Measurements from ENCODE around the gene CACNA1B.

CACNA1B gene

GRCh38 chr9:137872296-137872695 is 5.3 kb upstream of the CACNA1B start:
- Histone ChIP-seq H3K9me3 (ENCODE audit: control insufficient read depth, low read depth, low read length) (no peaks in the 10 kb centered on the region), H3K27me3 (ENCODE audit: control insufficient read depth, insufficient read depth, low read length) (peaks cover 25% of the 10 kb centered on the region), H3K4me1 (ENCODE audit: control insufficient read depth, low read depth, low read length) (no peaks in the 10 kb centered on the region), H3K9ac (ENCODE audit: low read length) (no peak overlapping the region), H3K27ac (ENCODE audit: low read length) (no peak overlapping the region), H3K36me3 (ENCODE audit: control insufficient read depth, low read depth, low read length) (no peaks in the 10 kb centered on the region), H3K4me3 (ENCODE audit: low read length) (no peak overlapping the region)

GRCh38 chr9:137873408-137873807 is 4.2 kb upstream of the CACNA1B start:
- Histone ChIP-seq H3K4me3 (ENCODE audit: low read length) (no peak overlapping the region), H3K4me1 (ENCODE audit: control insufficient read depth, low read depth, low read length) (no peaks in the 10 kb centered on the region), H3K9me3 (ENCODE audit: control insufficient read depth, low read depth, low read length) (no peaks in the 10 kb centered on the region), H3K9ac (ENCODE audit: low read length) (no peak overlapping the region), H3K36me3 (ENCODE audit: control insufficient read depth, low read depth, low read length) (no peaks in the 10 kb centered on the region), H3K27me3 (ENCODE audit: control insufficient read depth, insufficient read depth, low read length) (peaks cover 27% of the 10 kb centered on the region), H3K27ac (ENCODE audit: low read length) (no peak overlapping the region)

GRCh38 chr9:137873858-137874362 is 3.7 kb upstream of the CACNA1B start:
- H3K9ac ChIP-seq (ENCODE audit: low read length): no peak overlapping the region
- no peak overlapping the region for H3K27ac ChIP-seq (ENCODE audit: low read length)
- no peaks in the 10 kb centered on the region for H3K36me3 ChIP-seq (ENCODE audit: control insufficient read depth, low read depth, low read length)
- no peaks in the 10 kb centered on the region for H3K9me3 ChIP-seq (ENCODE audit: control insufficient read depth, low read depth, low read length)
- peaks cover 28% of the 10 kb centered on the region for H3K27me3 ChIP-seq (ENCODE audit: control insufficient read depth, insufficient read depth, low read length)
- H3K4me3 ChIP-seq (ENCODE audit: low read length): no peak overlapping the region
- no peaks in the 10 kb centered on the region for H3K4me1 ChIP-seq (ENCODE audit: control insufficient read depth, low read depth, low read length)

GRCh38 chr9:137875354-137875753 is 2.2 kb upstream of the CACNA1B start:
- Histone ChIP-seq H3K27ac (ENCODE audit: low read length) (no peak overlapping the region), H3K9me3 (ENCODE audit: control insufficient read depth, low read depth, low read length) (no peaks in the 10 kb centered on the region), H3K27me3 (ENCODE audit: control insufficient read depth, insufficient read depth, low read length) (peaks cover 28% of the 10 kb centered on the region), H3K4me1 (ENCODE audit: control insufficient read depth, low read depth, low read length) (no peaks in the 10 kb centered on the region), H3K36me3 (ENCODE audit: control insufficient read depth, low read depth, low read length) (no peaks in the 10 kb centered on the region), H3K4me3 (ENCODE audit: low read length) (no peak overlapping the region), H3K9ac (ENCODE audit: low read length) (no peak overlapping the region)

GRCh38 chr9:137875846-137876245 is 1.7 kb upstream of the CACNA1B start:
- Histone ChIP-seq H3K9me3 (ENCODE audit: control insufficient read depth, low read depth, low read length) (no peaks in the 10 kb centered on the region), H3K27me3 (ENCODE audit: control insufficient read depth, insufficient read depth, low read length) (peaks cover 28% of the 10 kb centered on the region), H3K27ac (ENCODE audit: low read length) (no peak overlapping the region), H3K4me1 (ENCODE audit: control insufficient read depth, low read depth, low read length) (no peaks in the 10 kb centered on the region), H3K9ac (ENCODE audit: low read length) (no peak overlapping the region), H3K36me3 (ENCODE audit: control insufficient read depth, low read depth, low read length) (no peaks in the 10 kb centered on the region), H3K4me3 (ENCODE audit: low read length) (no peak overlapping the region)

GRCh38 chr9:137876269-137876668 is 1.3 kb upstream of the CACNA1B start:
- no peak overlapping the region for H3K4me3 ChIP-seq (ENCODE audit: low read length)
- H3K27ac ChIP-seq (ENCODE audit: low read length): no peak overlapping the region
- H3K4me1 ChIP-seq (ENCODE audit: control insufficient read depth, low read depth, low read length): no peaks in the 10 kb centered on the region
- no peaks in the 10 kb centered on the region for H3K36me3 ChIP-seq (ENCODE audit: control insufficient read depth, low read depth, low read length)
- H3K9ac ChIP-seq (ENCODE audit: low read length): no peak overlapping the region
- H3K9me3 ChIP-seq (ENCODE audit: control insufficient read depth, low read depth, low read length): no peaks in the 10 kb centered on the region
- H3K27me3 ChIP-seq (ENCODE audit: control insufficient read depth, insufficient read depth, low read length): peaks cover 28% of the 10 kb centered on the region

GRCh38 chr9:137876781-137877386 is 698 bp upstream of the CACNA1B start:
- Histone ChIP-seq H3K27ac (ENCODE audit: low read length) (no peak overlapping the region), H3K36me3 (ENCODE audit: control insufficient read depth, low read depth, low read length) (no peaks in the 10 kb centered on the region), H3K4me3 (ENCODE audit: low read length) (no peak overlapping the region), H3K9me3 (ENCODE audit: control insufficient read depth, low read depth, low read length) (no peaks in the 10 kb centered on the region), H3K4me1 (ENCODE audit: control insufficient read depth, low read depth, low read length) (no peaks in the 10 kb centered on the region), H3K9ac (ENCODE audit: low read length) (no peak overlapping the region), H3K27me3 (ENCODE audit: control insufficient read depth, insufficient read depth, low read length) (peaks cover 28% of the 10 kb centered on the region)

GRCh38 chr9:137878146-137878941 is 762 bp downstream of the CACNA1B start:
- Histone ChIP-seq H3K4me3 (ENCODE audit: low read length) (peak overlapping the region; percentile 48), H3K9ac (ENCODE audit: low read length) (no peak overlapping the region), H3K36me3 (ENCODE audit: control insufficient read depth, low read depth, low read length) (no peaks in the 10 kb centered on the region), H3K27me3 (ENCODE audit: control insufficient read depth, insufficient read depth, low read length) (peaks cover 28% of the 10 kb centered on the region), H3K4me1 (ENCODE audit: control insufficient read depth, low read depth, low read length) (no peaks in the 10 kb centered on the region), H3K9me3 (ENCODE audit: control insufficient read depth, low read depth, low read length) (no peaks in the 10 kb centered on the region), H3K27ac (ENCODE audit: low read length) (no peak overlapping the region)

GRCh38 chr9:137879052-137879451 is 1.5 kb downstream of the CACNA1B start:
- Histone ChIP-seq H3K9ac (ENCODE audit: low read length) (no peak overlapping the region), H3K9me3 (ENCODE audit: control insufficient read depth, low read depth, low read length) (no peaks in the 10 kb centered on the region), H3K27me3 (ENCODE audit: control insufficient read depth, insufficient read depth, low read length) (peaks cover 26% of the 10 kb centered on the region), H3K4me3 (ENCODE audit: low read length) (peak overlapping the region; percentile 48), H3K36me3 (ENCODE audit: control insufficient read depth, low read depth, low read length) (no peaks in the 10 kb centered on the region), H3K27ac (ENCODE audit: low read length) (no peak overlapping the region), H3K4me1 (ENCODE audit: control insufficient read depth, low read depth, low read length) (no peaks in the 10 kb centered on the region)

GRCh38 chr9:137879566-137880150 is 2.1 kb downstream of the CACNA1B start:
- H3K4me1 ChIP-seq (ENCODE audit: control insufficient read depth, low read depth, low read length): no peaks in the 10 kb centered on the region
- H3K27me3 ChIP-seq (ENCODE audit: control insufficient read depth, insufficient read depth, low read length): peaks cover 23% of the 10 kb centered on the region
- H3K9me3 ChIP-seq (ENCODE audit: control insufficient read depth, low read depth, low read length): no peaks in the 10 kb centered on the region
- H3K27ac ChIP-seq (ENCODE audit: low read length): no peak overlapping the region
- no peak overlapping the region for H3K9ac ChIP-seq (ENCODE audit: low read length)
- H3K36me3 ChIP-seq (ENCODE audit: control insufficient read depth, low read depth, low read length): no peaks in the 10 kb centered on the region
- H3K4me3 ChIP-seq (ENCODE audit: low read length): no peak overlapping the region

GRCh38 chr9:137880160-137880975 is 2.8 kb downstream of the CACNA1B start:
- H3K9me3 ChIP-seq (ENCODE audit: control insufficient read depth, low read depth, low read length): no peaks in the 10 kb centered on the region
- H3K36me3 ChIP-seq (ENCODE audit: control insufficient read depth, low read depth, low read length): no peaks in the 10 kb centered on the region
- H3K4me3 ChIP-seq (ENCODE audit: low read length): no peak overlapping the region
- peaks cover 21% of the 10 kb centered on the region for H3K27me3 ChIP-seq (ENCODE audit: control insufficient read depth, insufficient read depth, low read length)
- H3K27ac ChIP-seq (ENCODE audit: low read length): no peak overlapping the region
- H3K4me1 ChIP-seq (ENCODE audit: control insufficient read depth, low read depth, low read length): no peaks in the 10 kb centered on the region
- H3K9ac ChIP-seq (ENCODE audit: low read length): no peak overlapping the region
